Measurements from ENCODE around the gene RBMS2.

The RBMS2 gene

GRCh38 chr12:56631790-56632700 lies 110.4 kb downstream of the RBMS2 start:
- DNase-seq (ENCODE audit: low read depth) = no peak

GRCh38 chr12:56632701-56633467 lies 111.3 kb downstream of the RBMS2 start:
- no peak for DNase-seq (ENCODE audit: low read depth)

- DNase-seq (ENCODE audit: low read depth) = no peak
These were observed 112.0 kb downstream of the RBMS2 start for GRCh38 chr12:56633468-56634241.

GRCh38 chr12:56634242-56634836 lies 112.7 kb downstream of the RBMS2 start:
- no peak for DNase-seq (ENCODE audit: low read depth)

GRCh38 chr12:56634837-56635791 lies 113.5 kb downstream of the RBMS2 start:
- DNase-seq (ENCODE audit: low read depth) = peak; percentile 56

- peak; percentile 80 for DNase-seq (ENCODE audit: low read depth)
These were observed 114.4 kb downstream of the RBMS2 start for GRCh38 chr12:56635806-56636674.

GRCh38 chr12:56636675-56637540 lies 115.3 kb downstream of the RBMS2 start:
- peak; percentile 100 for DNase-seq (ENCODE audit: low read depth)

- DNase-seq (ENCODE audit: low read depth) = no peak
These were observed 116.0 kb downstream of the RBMS2 start for GRCh38 chr12:56637621-56638020.

- no peak for DNase-seq (ENCODE audit: low read depth)
These were observed 119.6 kb downstream of the RBMS2 start for GRCh38 chr12:56641219-56641618.

- DNase-seq (ENCODE audit: low read depth) = no peak
These were observed 123.0 kb downstream of the RBMS2 start for GRCh38 chr12:56644654-56645053.

GRCh38 chr12:56645201-56645716 lies 123.6 kb downstream of the RBMS2 start:
- no peak for DNase-seq (ENCODE audit: low read depth)
